Neuronal stem cell (in vitro differentiated cells): ENCODE measurements around the gene TC2N.

ENCODE experiments used
- DNase-seq: peaks from one replicate; pipeline ENCODE4 v3.0.0-alpha.2; 2013; ENCODE audit warnings: low spot score
- H2AFZ ChIP-seq: one replicate; pipeline ENCODE4 v1.6.1; 2013; ENCODE audit warnings: mild to moderate bottlenecking, low read length, inconsistent platforms
- H2AK5ac ChIP-seq: 2 replicates; pipeline ENCODE4 v1.6.1; 2013; ENCODE audit warnings: low read depth, mild to moderate bottlenecking, inconsistent platforms, low read length, moderate library complexity, mixed read lengths
- H2BK120ac ChIP-seq: 2 replicates; pipeline ENCODE4 v1.6.1; 2013; ENCODE audit warnings: low read depth, mild to moderate bottlenecking, inconsistent platforms, low read length, moderate library complexity, mixed read lengths
- H2BK12ac ChIP-seq: one replicate; pipeline ENCODE4 v1.6.1; 2013; ENCODE audit warnings: low read length, inconsistent platforms
- H2BK15ac ChIP-seq: 2 replicates; pipeline ENCODE4 v1.6.1; 2013; ENCODE audit warnings: mild to moderate bottlenecking, low read length, inconsistent platforms, mixed read lengths
- H2BK5ac ChIP-seq: one replicate; pipeline ENCODE4 v1.6.1; 2013; ENCODE audit warnings: inconsistent platforms, mild to moderate bottlenecking, low read length, moderate library complexity
- H3K14ac ChIP-seq: one replicate; pipeline ENCODE4 v1.6.1; 2013; ENCODE audit warnings: low read length, inconsistent platforms
- H3K18ac ChIP-seq: 2 replicates; pipeline ENCODE4 v1.6.1; 2013; ENCODE audit warnings: low read length, inconsistent platforms
- H3K23ac ChIP-seq: 2 replicates; pipeline ENCODE4 v1.6.1; 2013; ENCODE audit warnings: low read depth, mild to moderate bottlenecking, mixed read lengths, low read length, inconsistent platforms; ENCODE audit not compliant: poor library complexity
- H3K27ac ChIP-seq: replicated peaks from 3 replicates; pipeline ENCODE4 v1.5.1; 2013; ENCODE audit warnings: low read length, inconsistent platforms
- H3K27me3 ChIP-seq, 3 experiments: 2 replicates each; pipeline ENCODE4 v1.6.1; 2013; ENCODE audit warnings: low read length in 3 of 3, mild to moderate bottlenecking in 2 of 3, inconsistent platforms in 1 of 3, low read depth in 1 of 3, mixed read lengths in 1 of 3, moderate library complexity in 1 of 3; ENCODE audit not compliant: control insufficient read depth in 3 of 3, insufficient read depth in 3 of 3
- H3K36me3 ChIP-seq, 2 donors: replicated peaks in 1 of 2; 2 replicates each; pipeline ENCODE4 v1.6.1; 2013; ENCODE audit warnings: low read length in 2 of 2; ENCODE audit not compliant: control insufficient read depth in 2 of 2, insufficient read depth in 2 of 2
- H3K4ac ChIP-seq: 2 replicates; pipeline ENCODE4 v1.6.1; 2013; ENCODE audit warnings: inconsistent platforms, mild to moderate bottlenecking, low read length, moderate library complexity
- H3K4me1 ChIP-seq, 2 donors: 1 replicate in 1 of 2; 2 replicates in 1 of 2; pipeline ENCODE4 v1.6.1; 2013; ENCODE audit warnings: low read length in 2 of 2, low read depth in 1 of 2; ENCODE audit not compliant: control insufficient read depth in 2 of 2, insufficient read depth in 1 of 2
- H3K4me2 ChIP-seq: one replicate; pipeline ENCODE4 v1.6.1; 2013; ENCODE audit warnings: mild to moderate bottlenecking, low read length, inconsistent platforms; ENCODE audit not compliant: insufficient read depth, poor library complexity, severe bottlenecking
- H3K4me3 ChIP-seq, 2 donors: 2 replicates each; pipeline ENCODE4 v1.5.1; 2013; ENCODE audit warnings: low read length in 2 of 2, mild to moderate bottlenecking in 2 of 2, inconsistent platforms in 1 of 2, moderate library complexity in 1 of 2
- H3K79me1 ChIP-seq: one replicate; pipeline ENCODE4 v1.6.1; 2013; ENCODE audit warnings: low read depth, mild to moderate bottlenecking, inconsistent platforms, low read length, moderate library complexity
- H3K9ac ChIP-seq: one replicate; pipeline ENCODE4 v1.6.1; 2013; ENCODE audit warnings: mild to moderate bottlenecking, low read depth, low read length, inconsistent platforms; ENCODE audit not compliant: poor library complexity
- H3K9me3 ChIP-seq, 2 donors: replicated peaks in 1 of 2; 2 replicates each; pipeline versions ENCODE3 to v1.6.1; 2013; ENCODE audit warnings: low read length in 2 of 2, mild to moderate bottlenecking in 2 of 2, inconsistent platforms in 1 of 2, low read depth in 1 of 2, mixed read lengths in 1 of 2, moderate library complexity in 1 of 2; ENCODE audit not compliant: control insufficient read depth in 2 of 2, insufficient read depth in 1 of 2
- H4K8ac ChIP-seq: one replicate; pipeline ENCODE4 v1.6.1; 2013; ENCODE audit warnings: low read depth, mild to moderate bottlenecking, inconsistent platforms, low read length, moderate library complexity
- H4K91ac ChIP-seq: one replicate; pipeline ENCODE4 v1.6.1; 2013; ENCODE audit warnings: low read length, low read depth, mild to moderate bottlenecking, inconsistent platforms; ENCODE audit not compliant: poor library complexity
- WGBS, 2 donors: extraction: QIAGEN DNeasy Blood & Tissue Kit; methylation state at CpG; one replicate each; pipeline ENCODE4 v1.1.7; 2013; ENCODE audit warnings: missing lambda C conversion rate in 2 of 2, mixed read lengths in 1 of 2; ENCODE audit not compliant: insufficient read length in 2 of 2, insufficient replicate concordance in 1 of 2; ENCODE audit errors: extremely low coverage in 2 of 2; 5-methylcytosine and 5-hydroxymethylcytosine counted together

TC2N gene

GRCh38 chr14:91877376-91877915, 10.1 kb upstream of the TC2N start:
- Histone ChIP-seq H3K4ac (no peak overlapping the region), H2BK12ac (no peak overlapping the region), H2AK5ac (no peak overlapping the region), H3K36me3 (no peaks in the 10 kb centered on the region), H3K23ac (no peak overlapping the region), H3K4me1 (no peaks in the 10 kb centered on the region), H3K4me3 (no peak overlapping the region), H3K79me1 (no peaks in the 10 kb centered on the region), H3K27me3 (peaks cover 0 to 4% (median 0%) of the 10 kb centered on the region in 3 experiments), H3K14ac (no peak overlapping the region), H4K91ac (no peak overlapping the region), H2BK15ac (no peak overlapping the region), H2BK120ac (no peak overlapping the region), H3K9me3 (no peaks in the 10 kb centered on the region), H3K27ac (no peak overlapping the region), H2AFZ (no peak overlapping the region), H3K18ac (no peak overlapping the region), H4K8ac (no peak overlapping the region), H2BK5ac (no peak overlapping the region), H3K9ac (no peak overlapping the region), H3K4me2 (no peak overlapping the region)
- WGBS, 2 donors = no CpG with 5 or more reads among the region's 13 CpGs
- DNase-seq = no peak

GRCh38 chr14:91876492-91876891, 9.2 kb upstream of the TC2N start:
- no peak overlapping the region for H3K9ac ChIP-seq
- no peak overlapping the region for H3K4me3 ChIP-seq
- no peak overlapping the region for H2AK5ac ChIP-seq
- no peaks in the 10 kb centered on the region for H3K36me3 ChIP-seq
- H3K9me3 ChIP-seq = no peaks in the 10 kb centered on the region
- WGBS, 2 donors = no CpG with 5 or more reads among the region's 6 CpGs
- no peaks in the 10 kb centered on the region for H3K4me1 ChIP-seq
- H3K23ac ChIP-seq = no peak overlapping the region
- no peak for DNase-seq
- H3K79me1 ChIP-seq = no peaks in the 10 kb centered on the region
- peaks cover 0 to 4% (median 0%) of the 10 kb centered on the region in 3 experiments for H3K27me3 ChIP-seq
- no peak overlapping the region for H2AFZ ChIP-seq
- H2BK15ac ChIP-seq = no peak overlapping the region
- no peak overlapping the region for H4K91ac ChIP-seq
- H2BK120ac ChIP-seq = no peak overlapping the region
- H4K8ac ChIP-seq = no peak overlapping the region
- no peak overlapping the region for H3K27ac ChIP-seq
- H3K14ac ChIP-seq = no peak overlapping the region
- no peak overlapping the region for H2BK12ac ChIP-seq
- H3K4me2 ChIP-seq = no peak overlapping the region
- H3K18ac ChIP-seq = no peak overlapping the region
- H3K4ac ChIP-seq = no peak overlapping the region
- no peak overlapping the region for H2BK5ac ChIP-seq

DNA sequence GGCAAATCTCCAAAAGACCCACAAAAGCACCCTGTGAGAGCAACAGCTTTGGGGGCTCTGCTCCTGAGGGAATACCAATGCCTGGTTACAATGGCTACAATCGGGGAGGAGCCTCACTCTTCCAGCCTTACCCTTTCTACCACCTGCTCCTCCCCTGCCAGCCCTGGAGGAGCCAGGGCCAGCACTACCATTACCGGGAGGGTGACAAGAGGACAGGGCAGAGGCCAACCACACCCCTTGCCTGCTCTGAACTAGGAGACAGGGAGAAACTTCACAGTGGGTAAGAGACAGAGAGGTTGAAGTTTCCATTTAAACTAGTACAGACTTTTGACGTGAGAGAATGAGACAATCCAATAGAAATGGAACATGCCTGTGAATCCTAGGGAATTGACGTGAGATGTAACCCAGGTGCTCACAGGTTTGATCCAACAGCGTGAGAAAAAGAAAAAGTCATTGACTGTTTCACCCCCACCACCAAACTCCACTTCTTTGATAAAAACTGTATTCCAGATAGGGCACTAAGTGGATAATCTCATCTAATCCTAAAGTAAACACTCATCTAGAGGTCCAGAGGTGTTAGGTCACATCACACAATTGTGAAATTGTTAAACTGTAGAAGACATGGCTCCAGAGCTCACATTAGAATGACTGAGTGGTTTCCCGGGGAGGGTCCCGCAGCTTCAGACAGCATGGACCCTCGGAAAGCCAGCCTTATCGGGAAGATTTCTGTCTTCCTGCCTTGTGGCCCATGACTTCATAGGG, 8.4 kb upstream of the TC2N start:
- peaks cover 0 to 4% (median 0%) of the 10 kb centered on the region in 3 experiments for H3K27me3 ChIP-seq
- no peak overlapping the region for H2BK15ac ChIP-seq
- H4K8ac ChIP-seq = no peak overlapping the region
- no peak overlapping the region for H3K23ac ChIP-seq
- H3K36me3 ChIP-seq = no peaks in the 10 kb centered on the region
- no peak overlapping the region for H3K4me2 ChIP-seq
- DNase-seq = no peak
- no peaks in the 10 kb centered on the region for H3K9me3 ChIP-seq
- no peak overlapping the region for H3K27ac ChIP-seq
- no peak overlapping the region for H2BK120ac ChIP-seq
- no peaks in the 10 kb centered on the region for H3K79me1 ChIP-seq
- no peak overlapping the region for H3K9ac ChIP-seq
- peak overlapping the region in 1 of 2 donors; percentile 49 for H3K4me3 ChIP-seq
- H4K91ac ChIP-seq = no peak overlapping the region
- H3K4ac ChIP-seq = no peak overlapping the region
- no peak overlapping the region for H3K14ac ChIP-seq
- WGBS, 2 donors = no CpG with 5 or more reads among the region's 9 CpGs
- H3K4me1 ChIP-seq = no peaks in the 10 kb centered on the region
- H2AK5ac ChIP-seq = no peak overlapping the region
- H2BK5ac ChIP-seq = no peak overlapping the region
- no peak overlapping the region for H2AFZ ChIP-seq
- no peak overlapping the region for H3K18ac ChIP-seq
- no peak overlapping the region for H2BK12ac ChIP-seq

DNA sequence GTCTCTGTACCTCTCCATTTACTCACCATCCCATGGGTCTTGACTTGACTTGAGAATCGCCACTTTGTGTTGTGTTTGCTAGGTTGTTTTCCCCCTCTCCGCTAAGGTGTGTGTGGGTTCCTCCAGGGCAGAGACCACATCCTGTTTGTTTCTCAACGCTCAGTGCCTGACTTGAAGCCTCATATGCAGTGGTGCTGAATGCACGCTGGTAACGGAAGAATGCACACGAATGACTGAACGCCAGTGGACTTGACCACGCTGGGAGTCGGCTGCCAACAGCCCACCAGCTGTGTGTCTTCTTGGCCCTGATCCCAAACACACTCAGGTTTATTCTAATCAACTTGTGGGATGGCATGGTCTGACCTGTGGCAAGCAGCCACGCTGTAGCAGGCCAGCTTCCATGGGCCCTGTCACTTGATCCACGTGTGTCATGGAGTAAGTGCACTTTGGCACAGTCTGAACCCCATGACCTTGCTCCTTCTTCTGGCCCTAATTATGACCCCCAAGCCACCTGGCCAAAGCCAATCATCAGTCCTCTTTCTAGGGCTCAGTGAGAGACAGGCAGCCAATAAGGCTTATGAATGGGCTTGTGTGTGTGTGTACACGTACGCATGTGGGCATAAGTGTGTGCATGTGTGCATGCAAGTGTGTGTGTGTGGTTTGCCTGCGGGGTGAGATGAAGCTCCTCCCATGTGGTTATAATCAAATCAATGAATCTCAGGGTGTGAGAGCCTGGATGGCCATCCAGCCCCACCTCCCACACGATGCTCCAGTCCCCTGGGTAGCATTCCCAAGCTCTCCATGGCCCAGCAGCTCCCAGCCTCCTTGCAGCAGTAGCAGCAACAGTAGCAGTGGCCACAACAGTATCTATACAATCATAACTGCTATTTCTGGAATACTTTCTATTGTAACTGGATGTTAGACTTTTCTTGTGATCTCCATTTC, 6.4 kb upstream of the TC2N start:
- Histone ChIP-seq H2BK120ac (no peak overlapping the region), H2BK5ac (no peak overlapping the region), H2BK15ac (no peak overlapping the region), H3K9me3 (no peaks in the 10 kb centered on the region), H3K14ac (no peak overlapping the region), H2AFZ (no peak overlapping the region), H3K4me3 (no peak overlapping the region), H4K8ac (no peak overlapping the region), H3K36me3 (no peaks in the 10 kb centered on the region), H3K4ac (no peak overlapping the region), H2AK5ac (no peak overlapping the region), H3K27me3 (peaks cover 0 to 4% (median 0%) of the 10 kb centered on the region in 3 experiments), H2BK12ac (no peak overlapping the region), H3K9ac (no peak overlapping the region), H3K4me1 (no peaks in the 10 kb centered on the region), H3K79me1 (no peaks in the 10 kb centered on the region), H3K4me2 (no peak overlapping the region), H3K18ac (no peak overlapping the region), H3K27ac (no peak overlapping the region), H4K91ac (no peak overlapping the region), H3K23ac (no peak overlapping the region)
- WGBS, 2 donors = no CpG with 5 or more reads among the region's 15 CpGs
- no peak for DNase-seq
